PC-9 (cell line): ENCODE results near the gene PHOSPHO1.

Experiments
- CTCF ChIP-seq: fragments of 200-600 bp; sonication (generic); conservative IDR thresholded peaks from 2 replicates; pipeline ENCODE4 v1.6.1; 2017; ENCODE audit warnings: mixed run types, antibody characterized with exemption, mild to moderate bottlenecking, moderate library complexity
- EZH2 ChIP-seq: fragments of 200-600 bp; sonication (generic); IDR thresholded peaks from 2 replicates; pipeline ENCODE4 v1.8.0; 2017; ENCODE audit warnings: antibody characterized with exemption, low read depth

- peak; percentile 94 for TF ChIP-seq CTCF
- TF ChIP-seq EZH2, result no peak
Observed at GRCh38 chr17:49227436-49228261, 2.9 kb downstream of the PHOSPHO1 start.
